Measurements from ENCODE around the gene PACSIN1.

The PACSIN1 gene

GRCh38 chr6:34563513-34563870 lies 97.6 kb downstream of the PACSIN1 start:
- no peak for DNase-seq

- no peak for DNase-seq
Measured at GRCh38 chr6:34564181-34564580, 98.3 kb downstream of the PACSIN1 start.

GRCh38 chr6:34565722-34566137 lies 99.9 kb downstream of the PACSIN1 start:
- DNase-seq = no peak

- DNase-seq = no peak
Measured at GRCh38 chr6:34566830-34567546, 101.1 kb downstream of the PACSIN1 start.

- no peak for DNase-seq
Measured at GRCh38 chr6:34568341-34569201, 102.7 kb downstream of the PACSIN1 start.

GRCh38 chr6:34569361-34569973 lies 103.6 kb downstream of the PACSIN1 start:
- no peak for DNase-seq

- DNase-seq = no peak
Measured at GRCh38 chr6:34570066-34570833, 104.4 kb downstream of the PACSIN1 start.

- DNase-seq = no peak
Measured at GRCh38 chr6:34571388-34571787, 105.5 kb downstream of the PACSIN1 start.

GRCh38 chr6:34572021-34572420 lies 106.1 kb downstream of the PACSIN1 start:
- DNase-seq = no peak

GRCh38 chr6:34572585-34572984 lies 106.7 kb downstream of the PACSIN1 start:
- no peak for DNase-seq

- no peak for DNase-seq
Measured at GRCh38 chr6:34573567-34574183, 107.8 kb downstream of the PACSIN1 start.

GRCh38 chr6:34574647-34575293 lies 108.9 kb downstream of the PACSIN1 start:
- no peak for DNase-seq

- no peak for DNase-seq
Measured at GRCh38 chr6:34575326-34575725, 109.5 kb downstream of the PACSIN1 start.

- no peak for DNase-seq
Measured at GRCh38 chr6:34576286-34576955, 110.5 kb downstream of the PACSIN1 start.

GRCh38 chr6:34578445-34579262 lies 112.8 kb downstream of the PACSIN1 start:
- DNase-seq = no peak

- peak in 3 of 14 donors; percentile 12 to 16 (median 13) for DNase-seq
Measured at GRCh38 chr6:34580707-34581560, 115.1 kb downstream of the PACSIN1 start.

- DNase-seq = no peak
Measured at GRCh38 chr6:34581561-34581920, 115.7 kb downstream of the PACSIN1 start.

GRCh38 chr6:34583461-34583860 lies 117.6 kb downstream of the PACSIN1 start:
- no peak for DNase-seq

Measured in C1 segment of cervical spinal cord (tissue), 14 donors.